CD4-positive, alpha-beta memory T cell (primary cell): ENCODE results near the gene EXOC1L. TPM values are rescaled to one million over a fixed set of nuclear protein-coding genes. Genes with fewer than 3 reads are reported as not detected.
"Not testable (repeated sequence)": the region's sequence is repeated elsewhere in the genome, so short reads cannot be mapped to it uniquely, and the experiment has no call there.

Experiments
- CTCF ChIA-PET: fragments of 350-600 bp; sonication (Branson Sonifier 250); formaldehyde crosslinking; loops from one replicate; lab custom pipeline; 2021; ENCODE audit warnings: inconsistent platforms; ENCODE audit not compliant: partially characterized antibody; lab: Charles Lee
- POLR2A ChIA-PET: fragments of 350-600 bp; sonication (Branson Sonifier 250); formaldehyde crosslinking; loops from one replicate; lab custom pipeline; 2021; ENCODE audit not compliant: partially characterized antibody; lab: Charles Lee
- DNase-seq, 5 donors: peaks; one replicate each; pipeline versions ENCODE4 v3.0.0 to v3.0.0-alpha.2; 2020 to 2022; ENCODE audit warnings: mixed read lengths in 1 of 5
- H3K27ac ChIP-seq: one replicate; pipeline ENCODE4 v1.7.0; 2013; ENCODE audit warnings: low read depth, low read length
- H3K27me3 ChIP-seq: 2 replicates; pipeline ENCODE4 v1.7.0; 2013; ENCODE audit warnings: mild to moderate bottlenecking, low read length, moderate library complexity; ENCODE audit not compliant: insufficient read depth
- H3K36me3 ChIP-seq: 2 replicates; pipeline ENCODE4 v1.7.0; 2013; ENCODE audit warnings: mild to moderate bottlenecking, low read length, moderate library complexity; ENCODE audit not compliant: insufficient read depth
- H3K4me1 ChIP-seq: 2 replicates; pipeline ENCODE4 v1.7.0; 2013; ENCODE audit warnings: mild to moderate bottlenecking, low read length, moderate library complexity; ENCODE audit not compliant: insufficient read depth
- H3K4me3 ChIP-seq, 2 donors: one replicate each; pipeline ENCODE4 v1.7.0; 2013; ENCODE audit warnings: low read length in 2 of 2, mild to moderate bottlenecking in 1 of 2
- H3K9me3 ChIP-seq, 2 donors: one replicate each; pipeline ENCODE4 v1.7.0; 2013; ENCODE audit warnings: low read length in 2 of 2, control low read depth in 1 of 2; ENCODE audit not compliant: control insufficient read depth in 1 of 2
- H3K27ac Mint-ChIP-seq, 7 donors: one replicate each; pipeline ENCODE4 v1.8.0; 2020 to 2021; ENCODE audit warnings: mixed read lengths in 7 of 7, mild to moderate bottlenecking in 6 of 7, inconsistent platforms in 3 of 7, moderate library complexity in 3 of 7
- H3K27me3 Mint-ChIP-seq, 2 donors: one replicate each; pipeline ENCODE4 v1.8.0; 2020 to 2021; ENCODE audit warnings: mixed read lengths in 2 of 2
- H3K36me3 Mint-ChIP-seq, 2 donors: one replicate each; pipeline ENCODE4 v1.8.0; 2020 to 2021; ENCODE audit warnings: mixed read lengths in 2 of 2, inconsistent platforms in 1 of 2, mild to moderate bottlenecking in 1 of 2
- H3K4me1 Mint-ChIP-seq, 4 donors: one replicate each; pipeline ENCODE4 v1.8.0; 2020 to 2021; ENCODE audit warnings: mixed read lengths in 4 of 4, mild to moderate bottlenecking in 1 of 4
- H3K4me3 Mint-ChIP-seq, 8 donors: one replicate each; pipeline ENCODE4 v1.8.0; 2020 to 2021; ENCODE audit warnings: mixed read lengths in 8 of 8, mild to moderate bottlenecking in 7 of 8, moderate library complexity in 6 of 8, inconsistent platforms in 3 of 8
- H3K9me3 Mint-ChIP-seq, 8 donors: one replicate each; pipeline ENCODE4 v1.8.0; 2020 to 2021; ENCODE audit warnings: mixed read lengths in 8 of 8, mild to moderate bottlenecking in 5 of 8, inconsistent platforms in 3 of 8, moderate library complexity in 1 of 8
- intact Hi-C: fragments of 100-400 bp; cut with micrococcal nuclease; formaldehyde crosslinking; loops from one replicate; pipeline ENCODE4 v1.15.1; 2023
- polyA plus RNA-seq, 2 donors: library from polyadenylated mRNA; unstranded; fragments of 300-500 nt; fragmentation: Illumina TruSeq; gene quantifications; one replicate each; pipeline ENCODE4 v1.2.3, GENCODE V29; 2021
- total RNA-seq, 2 experiments: library from RNA; stranded (reverse); gene quantifications; one replicate each; pipeline ENCODE4 v1.2.3, GENCODE V29; 2021

EXOC1L gene
- total and polyA plus RNA-seq, 4 experiments from 2014 or later = not detected

DNA sequence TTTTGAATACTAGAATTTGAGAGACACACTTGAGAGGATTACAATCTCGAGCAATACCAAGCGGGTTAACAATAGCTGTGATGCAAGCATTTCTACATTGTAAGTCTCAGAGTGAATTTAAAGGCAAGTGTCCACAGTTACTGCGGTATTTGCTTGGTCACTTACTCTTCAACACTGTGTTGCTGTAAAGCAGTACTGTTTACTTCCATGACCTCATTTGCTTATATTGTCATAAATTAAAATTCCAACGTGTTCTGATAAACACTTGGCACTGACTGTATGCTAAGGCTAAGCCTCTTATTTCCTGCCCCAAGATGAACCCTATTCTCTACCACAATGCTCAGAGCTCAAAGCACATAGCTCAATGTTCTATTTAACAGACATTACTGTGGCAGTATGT lies 11.1 kb downstream of the EXOC1L start:
- Mint-ChIP-seq H3K36me3 (peaks cover 0 to 4% of the 10 kb centered on the region in 2 donors), H3K4me3 (no peak overlapping the region), H3K9me3 (peaks cover 0 to 6% (median 2%) of the 10 kb centered on the region in 8 donors), H3K4me1 (no peaks in the 10 kb centered on the region), H3K27me3 (peaks cover 26 to 32% of the 10 kb centered on the region in 2 donors), H3K27ac (no peak overlapping the region)
- no peaks in the 10 kb centered on the region for H3K4me1 ChIP-seq
- H3K27me3 ChIP-seq = no peaks in the 10 kb centered on the region
- H3K9me3 ChIP-seq = no peaks in the 10 kb centered on the region
- no peak overlapping the region for H3K27ac ChIP-seq
- CTCF ChIA-PET = no interaction called here
- H3K36me3 ChIP-seq = no peaks in the 10 kb centered on the region
- no peak overlapping the region for H3K4me3 ChIP-seq
- intact Hi-C loops = no loop called here
- POLR2A ChIA-PET = no interaction called here
- DNase-seq = no peak

GRCh38 chr4:55834086-55834795 lies 14.7 kb downstream of the EXOC1L start:
- Mint-ChIP-seq H3K27me3 (peaks cover 25 to 41% of the 10 kb centered on the region in 2 donors), H3K9me3 (peaks cover 0 to 27% (median 18%) of the 10 kb centered on the region in 8 donors), H3K4me3 (no peak overlapping the region), H3K27ac (no peak overlapping the region), H3K36me3 (peaks cover 0 to 7% of the 10 kb centered on the region in 2 donors), H3K4me1 (no peaks in the 10 kb centered on the region)
- H3K36me3 ChIP-seq = no peaks in the 10 kb centered on the region
- H3K9me3 ChIP-seq = no peaks in the 10 kb centered on the region
- intact Hi-C loops = no loop called here
- no peak for DNase-seq
- H3K4me3 ChIP-seq = no peak overlapping the region
- no peaks in the 10 kb centered on the region for H3K4me1 ChIP-seq
- H3K27me3 ChIP-seq = peaks cover 9% of the 10 kb centered on the region
- H3K27ac ChIP-seq = no peak overlapping the region
- ChIA-PET POLR2A (no interaction called here), CTCF (no interaction called here)

- Mint-ChIP-seq H3K4me3 (no peak overlapping the region), H3K27me3 (peaks cover 21 to 37% of the 10 kb centered on the region in 2 donors), H3K36me3 (peaks cover 0 to 7% of the 10 kb centered on the region in 2 donors), H3K9me3 (peaks cover 0 to 31% (median 18%) of the 10 kb centered on the region in 8 donors), H3K4me1 (peaks cover 0 to 4% (median 0%) of the 10 kb centered on the region in 4 donors), H3K27ac (no peak overlapping the region)
- POLR2A ChIA-PET = no interaction called here
- Histone ChIP-seq H3K4me3 (no peak overlapping the region), H3K27me3 (peaks cover 9% of the 10 kb centered on the region), H3K36me3 (no peaks in the 10 kb centered on the region), H3K27ac (no peak overlapping the region), H3K4me1 (no peaks in the 10 kb centered on the region), H3K9me3 (peaks cover 0 to 4% of the 10 kb centered on the region in 2 donors)
- intact Hi-C loops = no loop called here
- CTCF ChIA-PET = no interaction called here
- no peak for DNase-seq
Observed at GRCh38 chr4:55837903-55838302, 18.3 kb downstream of the EXOC1L start.

DNA sequence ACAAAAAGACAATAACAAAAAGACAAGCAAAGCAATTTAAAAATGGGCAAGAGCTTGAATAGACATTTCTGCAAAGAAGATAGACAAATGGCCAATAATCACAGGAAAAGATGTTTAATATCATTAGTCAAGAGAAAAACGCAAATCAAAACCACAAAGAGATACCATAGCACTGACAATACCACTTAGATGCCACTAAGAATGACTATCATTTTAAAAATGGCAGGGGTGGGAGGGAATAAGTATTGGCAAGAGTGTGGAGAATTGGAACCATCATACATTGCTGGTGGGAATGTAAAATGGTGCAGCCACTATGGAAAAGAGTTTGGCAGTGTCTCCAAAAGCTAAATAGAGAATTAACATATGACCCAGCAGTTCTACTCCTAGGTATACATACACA lies 18.8 kb downstream of the EXOC1L start:
- Mint-ChIP-seq H3K27ac (no peak overlapping the region), H3K4me3 (peak overlapping the region in 1 of 8 donors; percentile 13), H3K9me3 (peaks cover 0 to 31% (median 18%) of the 10 kb centered on the region in 8 donors), H3K27me3 (peaks cover 21 to 37% of the 10 kb centered on the region in 2 donors), H3K36me3 (peaks cover 0 to 7% of the 10 kb centered on the region in 2 donors), H3K4me1 (peaks cover 0 to 4% (median 0%) of the 10 kb centered on the region in 4 donors)
- Histone ChIP-seq H3K4me3 (no peak overlapping the region), H3K9me3 (peaks cover 0 to 4% of the 10 kb centered on the region in 2 donors), H3K27ac (no peak overlapping the region), H3K36me3 (no peaks in the 10 kb centered on the region), H3K27me3 (peaks cover 9% of the 10 kb centered on the region), H3K4me1 (no peaks in the 10 kb centered on the region)
- CTCF ChIA-PET = no interaction called here
- no peak for DNase-seq
- POLR2A ChIA-PET = no interaction called here
- intact Hi-C loops = no loop called here

GRCh38 chr4:55838952-55839351 lies 19.4 kb downstream of the EXOC1L start:
- peaks cover 0 to 31% (median 18%) of the 10 kb centered on the region in 8 donors for H3K9me3 Mint-ChIP-seq
- POLR2A ChIA-PET = no interaction called here
- DNase-seq = no peak
- H3K27ac Mint-ChIP-seq = no peak overlapping the region
- peaks cover 21 to 33% of the 10 kb centered on the region in 2 donors for H3K27me3 Mint-ChIP-seq
- H3K27ac ChIP-seq = no peak overlapping the region
- H3K4me1 ChIP-seq = no peaks in the 10 kb centered on the region
- intact Hi-C loops = no loop called here
- H3K4me3 ChIP-seq = no peak overlapping the region
- CTCF ChIA-PET = no interaction called here
- H3K4me3 Mint-ChIP-seq = no peak overlapping the region
- H3K9me3 ChIP-seq = peaks cover 0 to 4% of the 10 kb centered on the region in 2 donors
- peaks cover 9% of the 10 kb centered on the region for H3K27me3 ChIP-seq
- peaks cover 0 to 4% (median 0%) of the 10 kb centered on the region in 4 donors for H3K4me1 Mint-ChIP-seq
- H3K36me3 ChIP-seq = no peaks in the 10 kb centered on the region
- peaks cover 0 to 4% of the 10 kb centered on the region in 2 donors for H3K36me3 Mint-ChIP-seq

DNA sequence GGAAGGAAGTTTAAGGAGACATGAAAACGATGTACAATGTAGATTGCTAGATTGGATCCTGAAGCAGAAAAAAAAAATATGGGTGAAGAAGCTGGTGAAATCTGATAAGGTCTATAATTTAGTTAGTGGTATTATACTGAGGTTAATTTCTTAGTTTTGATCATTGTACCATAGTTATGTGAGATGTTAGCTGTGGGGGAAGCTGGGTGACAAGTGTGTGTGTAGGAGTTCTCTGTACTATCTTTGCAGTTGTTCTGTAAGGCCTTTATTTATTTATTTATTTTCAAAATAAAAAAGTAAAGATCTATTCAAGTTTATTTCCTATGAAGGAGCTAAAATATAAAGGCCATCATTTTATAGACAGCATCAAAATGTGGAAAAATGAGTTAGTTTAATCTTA lies 21.4 kb downstream of the EXOC1L start:
- no peak overlapping the region for H3K4me3 ChIP-seq
- Mint-ChIP-seq H3K27me3 (peaks cover 14 to 20% of the 10 kb centered on the region in 2 donors), H3K4me3 (no peak overlapping the region), H3K27ac (no peak overlapping the region), H3K36me3 (peaks cover 0 to 3% of the 10 kb centered on the region in 2 donors), H3K4me1 (peaks cover 0 to 4% (median 0%) of the 10 kb centered on the region in 4 donors), H3K9me3 (peaks cover 0 to 24% (median 14%) of the 10 kb centered on the region in 8 donors)
- intact Hi-C loops = no loop called here
- POLR2A ChIA-PET = no interaction called here
- H3K27ac ChIP-seq = no peak overlapping the region
- CTCF ChIA-PET = no interaction called here
- H3K4me1 ChIP-seq = no peaks in the 10 kb centered on the region
- H3K27me3 ChIP-seq = peaks cover 9% of the 10 kb centered on the region
- H3K9me3 ChIP-seq = peaks cover 0 to 4% of the 10 kb centered on the region in 2 donors
- DNase-seq = no peak
- H3K36me3 ChIP-seq = no peaks in the 10 kb centered on the region

- Mint-ChIP-seq H3K9me3 (peaks cover 0 to 20% (median 10%) of the 10 kb centered on the region in 8 donors), H3K27me3 (peaks cover 9 to 14% of the 10 kb centered on the region in 2 donors)
- H3K4me3 Mint-ChIP-seq, H3K27ac ChIP-seq, H3K36me3 ChIP-seq, H3K4me1 ChIP-seq, H3K27me3 ChIP-seq, DNase-seq, H3K4me3 ChIP-seq, H3K27ac Mint-ChIP-seq, POLR2A ChIA-PET, H3K36me3 Mint-ChIP-seq, H3K4me1 Mint-ChIP-seq, CTCF ChIA-PET, H3K9me3 ChIP-seq, intact Hi-C loops: not testable (repeated sequence)
Observed at GRCh38 chr4:55841373-55842239, 22.0 kb downstream of the EXOC1L start.
